Measurements from ENCODE around the gene KNDC1. TPM values are rescaled to one million over a fixed set of nuclear protein-coding genes. Genes with fewer than 3 reads are reported as not detected.

Gene KNDC1
- total RNA-seq, 1 experiment from 2014 or later = 1.7 TPM

- Histone ChIP-seq H3K9me2 (ENCODE audit: insufficient read depth) (no peaks in the 10 kb centered on the region), H3K27ac (no peak overlapping the region), H3K4me2 (no peak overlapping the region), H3K4me1 (replicated peaks; ENCODE audit: insufficient read depth) (no peaks in the 10 kb centered on the region), H3K79me2 (ENCODE audit: low read depth) (no peaks in the 10 kb centered on the region), H3K36me3 (ENCODE audit: low read depth) (no peaks in the 10 kb centered on the region), H3F3A (ENCODE audit: insufficient read depth, low read depth) (no peaks in the 10 kb centered on the region), H3K9me3 (ENCODE audit: insufficient read depth, low read depth) (no peaks in the 10 kb centered on the region), H3K4me3 (no peak overlapping the region), H4K20me1 (ENCODE audit: insufficient read depth) (no peaks in the 10 kb centered on the region), H2AFZ (no peak overlapping the region), H3K27me3 (ENCODE audit: insufficient read depth, low read depth) (peaks cover 46% of the 10 kb centered on the region)
- ChIA-PET POLR2A (ENCODE audit: unreplicated experiment) (interaction anchor here (0.6 kb wide), 1 partner anchor 89 kb away, joined by 3 read pairs; no protein-coding TSS in a partner anchor), CTCF (no interaction called here)
- intact Hi-C loops (cut with micrococcal nuclease; ENCODE audit: unreplicated experiment) = no loop called here
- TF ChIP-seq EZH2 (IDR thresholded peaks at IDR 0.05; ENCODE audit: low read depth) = no peak
- TF ChIP-seq, protein P1, sequence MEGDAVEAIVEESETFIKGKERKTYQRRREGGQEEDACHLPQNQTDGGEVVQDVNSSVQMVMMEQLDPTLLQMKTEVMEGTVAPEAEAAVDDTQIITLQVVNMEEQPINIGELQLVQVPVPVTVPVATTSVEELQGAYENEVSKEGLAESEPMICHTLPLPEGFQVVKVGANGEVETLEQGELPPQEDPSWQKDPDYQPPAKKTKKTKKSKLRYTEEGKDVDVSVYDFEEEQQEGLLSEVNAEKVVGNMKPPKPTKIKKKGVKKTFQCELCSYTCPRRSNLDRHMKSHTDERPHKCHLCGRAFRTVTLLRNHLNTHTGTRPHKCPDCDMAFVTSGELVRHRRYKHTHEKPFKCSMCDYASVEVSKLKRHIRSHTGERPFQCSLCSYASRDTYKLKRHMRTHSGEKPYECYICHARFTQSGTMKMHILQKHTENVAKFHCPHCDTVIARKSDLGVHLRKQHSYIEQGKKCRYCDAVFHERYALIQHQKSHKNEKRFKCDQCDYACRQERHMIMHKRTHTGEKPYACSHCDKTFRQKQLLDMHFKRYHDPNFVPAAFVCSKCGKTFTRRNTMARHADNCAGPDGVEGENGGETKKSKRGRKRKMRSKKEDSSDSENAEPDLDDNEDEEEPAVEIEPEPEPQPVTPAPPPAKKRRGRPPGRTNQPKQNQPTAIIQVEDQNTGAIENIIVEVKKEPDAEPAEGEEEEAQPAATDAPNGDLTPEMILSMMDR (conservative IDR thresholded peaks at IDR 0.05) = no peak
- BruUV-seq (replicated peaks) = no TSS peak
- DNase-seq = no peak
Measured at GRCh38 chr10:133214468-133215410, 54.7 kb downstream of the KNDC1 start.

- TF ChIP-seq, protein P1 (conservative IDR thresholded peaks at IDR 0.05) = no peak
- no peak for TF ChIP-seq EZH2 (IDR thresholded peaks at IDR 0.05; ENCODE audit: low read depth)
- Histone ChIP-seq H3K27me3 (ENCODE audit: insufficient read depth, low read depth) (peaks cover 46% of the 10 kb centered on the region), H3K4me2 (no peak overlapping the region), H3F3A (ENCODE audit: insufficient read depth, low read depth) (no peaks in the 10 kb centered on the region), H4K20me1 (ENCODE audit: insufficient read depth) (no peaks in the 10 kb centered on the region), H3K9me2 (ENCODE audit: insufficient read depth) (no peaks in the 10 kb centered on the region), H2AFZ (no peak overlapping the region), H3K79me2 (ENCODE audit: low read depth) (no peaks in the 10 kb centered on the region), H3K36me3 (ENCODE audit: low read depth) (no peaks in the 10 kb centered on the region), H3K9me3 (ENCODE audit: insufficient read depth, low read depth) (no peaks in the 10 kb centered on the region), H3K27ac (no peak overlapping the region), H3K4me1 (replicated peaks; ENCODE audit: insufficient read depth) (no peaks in the 10 kb centered on the region), H3K4me3 (no peak overlapping the region)
- CTCF ChIA-PET = no interaction called here
- BruUV-seq (replicated peaks) = no TSS peak
- DNase-seq = no peak
- intact Hi-C loops (cut with micrococcal nuclease; ENCODE audit: unreplicated experiment) = no loop called here
- POLR2A ChIA-PET (ENCODE audit: unreplicated experiment) = no interaction called here
Measured at GRCh38 chr10:133215586-133215985, 55.6 kb downstream of the KNDC1 start.

DNA sequence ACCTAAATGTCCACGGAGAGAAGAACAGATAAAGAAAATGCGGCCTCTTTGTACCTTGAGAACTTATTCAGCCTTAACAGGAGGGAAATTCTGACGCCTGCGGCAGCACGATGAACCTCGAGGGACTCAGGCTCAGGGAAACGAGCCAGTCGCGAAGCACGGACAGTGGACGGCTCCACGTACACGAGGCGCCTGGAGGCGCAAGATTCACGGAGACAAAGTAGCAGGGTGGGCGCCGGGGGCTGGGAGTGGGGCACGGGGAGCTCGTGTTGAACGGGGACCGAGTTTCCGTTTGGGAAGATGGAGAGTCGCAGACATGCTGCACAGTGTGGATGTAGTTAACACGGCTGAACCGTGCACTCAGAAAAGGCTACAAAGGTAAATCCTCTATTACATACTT is 56.8 kb downstream of the KNDC1 start:
- ChIA-PET CTCF (no interaction called here), POLR2A (ENCODE audit: unreplicated experiment) (no interaction called here)
- peaks cover 43% of the 10 kb centered on the region for H3K27me3 ChIP-seq (ENCODE audit: insufficient read depth, low read depth)
- no peak overlapping the region for H2AFZ ChIP-seq
- no TSS peak for BruUV-seq (replicated peaks)
- no peaks in the 10 kb centered on the region for H3K4me1 ChIP-seq (replicated peaks; ENCODE audit: insufficient read depth)
- no peaks in the 10 kb centered on the region for H3K79me2 ChIP-seq (ENCODE audit: low read depth)
- H4K20me1 ChIP-seq (ENCODE audit: insufficient read depth) = no peaks in the 10 kb centered on the region
- no peak overlapping the region for H3K4me3 ChIP-seq
- no peaks in the 10 kb centered on the region for H3F3A ChIP-seq (ENCODE audit: insufficient read depth, low read depth)
- DNase-seq = no peak
- no peak overlapping the region for H3K27ac ChIP-seq
- intact Hi-C loops (cut with micrococcal nuclease; ENCODE audit: unreplicated experiment) = no loop called here
- no peaks in the 10 kb centered on the region for H3K9me2 ChIP-seq (ENCODE audit: insufficient read depth)
- no peak overlapping the region for H3K4me2 ChIP-seq
- H3K36me3 ChIP-seq (ENCODE audit: low read depth) = no peaks in the 10 kb centered on the region
- no peaks in the 10 kb centered on the region for H3K9me3 ChIP-seq (ENCODE audit: insufficient read depth, low read depth)
- no peak for TF ChIP-seq EZH2 (IDR thresholded peaks at IDR 0.05; ENCODE audit: low read depth)
- TF ChIP-seq, protein P1 (conservative IDR thresholded peaks at IDR 0.05) = no peak
